GM03348 (cell line): ENCODE measurements around the gene AHDC1.
"Not testable (repeated sequence)": the region's sequence is repeated elsewhere in the genome, so short reads cannot be mapped to it uniquely, and the experiment has no call there.

Source experiments
- DNase-seq: peaks from one replicate; pipeline ENCODE4 v3.0.0; 2012; ENCODE audit warnings: low spot score

AHDC1 gene

GRCh38 chr1:27517907-27518718, 85.8 kb downstream of the AHDC1 start:
- DNase-seq, result no peak

GRCh38 chr1:27517301-27517700, 86.6 kb downstream of the AHDC1 start:
- DNase-seq, result no peak

GRCh38 chr1:27515626-27516025, 88.3 kb downstream of the AHDC1 start:
- no peak for DNase-seq

- DNase-seq, result no peak
Measured at GRCh38 chr1:27513958-27514357, 90.0 kb downstream of the AHDC1 start.

- DNase-seq, result no peak
Measured at GRCh38 chr1:27513528-27513927, 90.4 kb downstream of the AHDC1 start.

GRCh38 chr1:27509127-27510080, 94.5 kb downstream of the AHDC1 start:
- DNase-seq, result no peak

GRCh38 chr1:27507960-27508665, 95.8 kb downstream of the AHDC1 start:
- no peak for DNase-seq

- DNase-seq, result no peak
Measured at GRCh38 chr1:27506703-27507102, 97.2 kb downstream of the AHDC1 start.

GRCh38 chr1:27505420-27505680, 98.6 kb downstream of the AHDC1 start:
- no peak for DNase-seq

- DNase-seq, result peak; percentile 81
Measured at GRCh38 chr1:27504588-27505419, 99.1 kb downstream of the AHDC1 start.

GRCh38 chr1:27503844-27504587, 99.9 kb downstream of the AHDC1 start:
- peak; percentile 28 for DNase-seq

- DNase-seq, result no peak
Measured at GRCh38 chr1:27503033-27503432, 100.9 kb downstream of the AHDC1 start.

- DNase-seq, result not testable (repeated sequence)
Measured at GRCh38 chr1:27501159-27501558, 102.8 kb downstream of the AHDC1 start.

GRCh38 chr1:27499142-27499541, 104.8 kb downstream of the AHDC1 start:
- DNase-seq, result no peak

- no peak for DNase-seq
Measured at GRCh38 chr1:27496604-27497155, 107.3 kb downstream of the AHDC1 start.

- DNase-seq, result no peak
Measured at GRCh38 chr1:27492796-27493195, 111.1 kb downstream of the AHDC1 start.

GRCh38 chr1:27491748-27492700, 111.9 kb downstream of the AHDC1 start:
- DNase-seq, result peak; percentile 57

- peak; percentile 94 for DNase-seq
Measured at GRCh38 chr1:27489973-27490741, 113.8 kb downstream of the AHDC1 start, which contains the start of gene WASF2. Gene WASF2, minus strand, starts transcription at chr1:27490167. Its CDS starts 61,277 bp downstream, at chr1:27428890.
